AG09319 (cell line): ENCODE results near the gene STAMBPL1.

Experiments used
- DNase-seq: peaks from one replicate; pipeline ENCODE4 v3.0.0-alpha.2; 2010; ENCODE audit warnings: low read depth; ENCODE audit errors: extremely low read depth
- TF ChIP-seq, protein P1 (sequence below): IDR thresholded peaks from 2 replicates; pipeline ENCODE4 v1.5.1; 2011; ENCODE audit warnings: low read depth, mild to moderate bottlenecking, inconsistent platforms, low read length, moderate library complexity

The STAMBPL1 gene

DNA sequence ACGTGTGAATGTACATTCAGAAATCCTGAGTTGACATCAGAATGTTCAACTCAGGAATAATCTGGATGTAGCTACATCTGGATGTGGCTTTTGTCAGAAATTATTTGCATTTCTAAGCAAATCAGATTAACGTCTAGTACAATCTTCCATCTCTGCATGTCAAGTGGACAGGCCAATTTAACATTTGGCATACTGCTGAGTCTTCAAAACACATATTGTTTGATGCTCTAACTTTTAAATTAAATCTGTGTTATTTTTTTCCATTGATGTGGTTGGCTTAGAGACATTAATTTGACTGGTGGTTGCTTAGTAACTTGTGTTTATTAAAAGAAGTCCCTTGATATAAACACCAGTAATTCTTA, 3.4 kb downstream of the STAMBPL1 start:
- TF ChIP-seq, protein P1, sequence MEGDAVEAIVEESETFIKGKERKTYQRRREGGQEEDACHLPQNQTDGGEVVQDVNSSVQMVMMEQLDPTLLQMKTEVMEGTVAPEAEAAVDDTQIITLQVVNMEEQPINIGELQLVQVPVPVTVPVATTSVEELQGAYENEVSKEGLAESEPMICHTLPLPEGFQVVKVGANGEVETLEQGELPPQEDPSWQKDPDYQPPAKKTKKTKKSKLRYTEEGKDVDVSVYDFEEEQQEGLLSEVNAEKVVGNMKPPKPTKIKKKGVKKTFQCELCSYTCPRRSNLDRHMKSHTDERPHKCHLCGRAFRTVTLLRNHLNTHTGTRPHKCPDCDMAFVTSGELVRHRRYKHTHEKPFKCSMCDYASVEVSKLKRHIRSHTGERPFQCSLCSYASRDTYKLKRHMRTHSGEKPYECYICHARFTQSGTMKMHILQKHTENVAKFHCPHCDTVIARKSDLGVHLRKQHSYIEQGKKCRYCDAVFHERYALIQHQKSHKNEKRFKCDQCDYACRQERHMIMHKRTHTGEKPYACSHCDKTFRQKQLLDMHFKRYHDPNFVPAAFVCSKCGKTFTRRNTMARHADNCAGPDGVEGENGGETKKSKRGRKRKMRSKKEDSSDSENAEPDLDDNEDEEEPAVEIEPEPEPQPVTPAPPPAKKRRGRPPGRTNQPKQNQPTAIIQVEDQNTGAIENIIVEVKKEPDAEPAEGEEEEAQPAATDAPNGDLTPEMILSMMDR = no peak
- no peak for DNase-seq

DNA sequence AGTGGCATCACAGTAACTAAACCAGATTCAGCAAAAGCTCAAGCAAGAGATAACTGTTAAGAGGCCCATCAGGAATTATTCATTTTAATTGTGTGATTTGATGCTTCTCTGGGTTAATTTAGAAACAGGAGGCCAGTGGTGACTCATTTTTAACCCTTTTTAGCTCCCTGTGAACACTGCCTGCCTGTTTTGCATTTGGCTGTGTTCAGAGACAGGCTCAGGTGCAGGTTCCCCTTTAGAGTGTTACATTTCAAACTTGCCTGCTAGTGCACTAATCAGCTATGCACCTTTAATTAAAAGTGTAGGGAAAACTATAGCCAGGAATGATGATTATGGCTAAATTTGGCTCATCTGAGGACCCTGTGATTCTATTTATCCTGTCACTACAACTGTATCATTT, 6.5 kb downstream of the STAMBPL1 start:
- TF ChIP-seq, protein P1 = no peak
- no peak for DNase-seq

DNA sequence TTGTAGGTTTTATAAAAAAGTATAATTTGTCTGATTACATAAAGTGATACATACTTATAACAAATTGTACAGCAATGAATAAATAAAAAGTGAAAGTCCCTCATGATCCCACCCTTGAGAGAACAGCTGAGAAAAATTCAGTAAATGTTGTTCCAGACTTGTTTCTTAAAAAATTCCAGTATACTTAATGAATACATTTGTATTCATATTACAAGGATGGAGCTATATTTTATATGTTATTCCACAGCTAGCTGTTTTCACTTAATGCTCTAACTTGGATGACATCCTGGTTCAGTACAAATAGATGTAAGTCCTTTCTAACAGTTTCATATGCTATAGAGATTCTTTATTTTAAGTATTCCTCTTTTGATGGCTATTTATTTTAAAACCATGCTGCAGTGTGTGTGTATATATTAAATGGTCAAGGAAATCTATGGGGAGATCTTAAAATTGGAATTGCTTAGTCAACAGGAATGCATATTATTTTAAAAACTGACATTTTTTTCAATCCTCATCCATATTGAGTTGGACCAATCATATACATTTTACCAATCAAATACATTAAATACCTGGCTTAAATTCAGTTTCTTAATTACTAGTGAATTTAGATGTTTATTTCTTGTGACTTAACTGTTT, 8.9 kb downstream of the STAMBPL1 start:
- no peak for DNase-seq
- TF ChIP-seq, protein P1 = no peak

DNA sequence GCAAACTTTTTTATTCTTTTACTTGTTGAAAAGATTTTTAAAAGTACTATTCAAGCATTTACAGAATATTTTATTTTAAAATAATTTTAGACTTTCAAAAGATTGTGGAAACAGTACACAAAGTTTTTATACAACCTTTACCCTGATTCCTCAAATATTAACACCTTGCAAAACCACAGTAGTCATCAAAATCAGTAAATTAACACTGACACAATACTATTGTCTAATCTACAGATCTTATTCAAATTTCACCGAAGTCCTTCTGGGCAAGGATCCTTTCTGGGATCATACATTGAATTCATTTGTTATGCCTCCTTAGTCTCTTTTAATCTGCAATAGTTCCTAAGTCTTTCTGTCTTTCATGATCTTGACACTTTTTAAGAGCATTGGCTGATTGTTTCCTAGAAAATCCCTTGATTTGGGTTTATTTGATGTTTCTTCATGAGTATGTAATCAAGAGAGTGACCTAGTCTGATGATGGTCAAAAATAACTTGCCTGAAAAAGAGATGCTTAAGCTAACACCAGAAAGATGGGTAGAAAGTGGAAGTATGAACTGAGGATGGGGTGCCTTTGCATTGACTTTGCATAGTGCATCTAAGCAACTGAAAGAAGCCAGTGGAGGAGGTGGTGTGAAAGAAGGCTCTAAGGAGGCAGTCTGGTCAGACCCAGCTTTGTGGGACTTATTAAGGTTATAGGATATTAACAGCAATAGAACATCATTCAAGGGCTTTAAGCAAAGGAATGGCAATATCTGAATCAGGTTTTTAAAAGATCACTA, 9.7 kb downstream of the STAMBPL1 start:
- TF ChIP-seq, protein P1 = no peak
- DNase-seq = no peak

DNA sequence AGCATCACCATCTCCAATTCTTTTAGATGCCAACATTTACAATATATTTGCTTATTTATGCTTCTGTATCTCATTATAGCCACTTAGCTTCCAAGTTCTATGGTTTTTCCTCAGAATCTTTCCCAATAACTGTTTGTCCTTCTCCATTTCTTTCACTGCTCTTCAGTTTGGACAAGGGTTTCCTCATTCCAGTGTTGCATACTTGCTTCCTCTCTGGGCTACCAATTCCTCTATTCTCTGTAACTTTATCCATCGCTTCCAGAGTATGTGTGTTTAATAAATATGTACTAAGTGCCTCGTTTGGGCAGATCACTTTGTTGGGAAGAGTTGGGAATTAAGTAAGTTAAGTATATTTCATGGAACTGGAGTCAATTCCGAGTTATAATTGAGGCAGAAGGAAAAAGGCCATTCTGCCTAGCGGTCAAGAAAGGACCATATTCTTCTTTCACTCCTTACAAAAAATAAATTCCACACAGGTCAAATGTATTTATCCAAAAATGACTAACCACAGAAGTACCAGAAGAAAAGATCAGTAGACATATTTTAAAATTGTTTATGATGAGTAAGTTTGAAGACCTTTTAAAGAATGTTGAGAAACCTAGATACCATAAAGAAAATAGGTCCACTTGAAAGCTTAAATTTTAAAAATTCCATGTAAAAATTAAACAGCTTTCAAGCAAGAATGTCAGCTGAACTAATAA, 10.8 kb downstream of the STAMBPL1 start:
- no peak for DNase-seq
- TF ChIP-seq, protein P1 = no peak

DNA sequence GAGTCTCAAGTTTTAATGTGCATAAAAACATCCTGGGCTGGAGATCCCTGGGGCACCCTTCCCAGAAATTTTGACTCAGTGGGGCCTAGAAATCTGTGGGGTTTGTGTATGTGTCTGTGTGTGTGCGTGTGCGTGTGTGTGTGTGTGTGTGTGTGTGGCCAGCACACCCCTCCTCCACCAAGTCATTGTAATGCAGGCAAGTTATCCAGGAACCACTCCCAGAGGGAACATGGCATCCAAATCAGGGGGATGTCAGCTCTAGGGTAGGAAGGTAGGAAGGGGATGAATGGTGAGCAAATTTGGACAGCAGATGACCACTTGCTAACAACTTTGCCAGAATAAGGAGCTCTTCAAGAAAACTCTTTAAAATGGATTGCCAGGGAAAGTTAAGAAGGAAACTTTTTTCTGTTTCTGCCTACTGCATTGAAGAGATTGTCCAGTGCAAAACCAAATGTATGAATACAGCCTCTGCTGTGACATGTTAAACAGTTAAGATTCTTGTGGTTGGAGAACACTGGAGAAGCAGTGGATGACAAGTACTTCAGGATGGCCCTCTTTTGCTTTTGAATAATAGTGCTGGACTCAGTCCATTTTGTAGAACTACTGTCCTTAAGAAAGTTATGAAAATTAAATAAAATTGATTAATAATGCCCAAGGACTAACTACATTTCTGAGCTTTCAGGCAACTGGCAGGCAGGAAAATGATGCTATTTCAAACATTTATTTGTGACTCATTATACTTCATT, 12.3 kb downstream of the STAMBPL1 start:
- no peak for DNase-seq
- TF ChIP-seq, protein P1 = no peak
